Measurements from ENCODE around the gene GNAI3. TPM values are rescaled to one million over a fixed set of nuclear protein-coding genes. Genes with fewer than 3 reads are reported as not detected.

The GNAI3 gene
- polyA plus RNA-seq, 1 donor from 2014 or later: 10.6 TPM

DNA sequence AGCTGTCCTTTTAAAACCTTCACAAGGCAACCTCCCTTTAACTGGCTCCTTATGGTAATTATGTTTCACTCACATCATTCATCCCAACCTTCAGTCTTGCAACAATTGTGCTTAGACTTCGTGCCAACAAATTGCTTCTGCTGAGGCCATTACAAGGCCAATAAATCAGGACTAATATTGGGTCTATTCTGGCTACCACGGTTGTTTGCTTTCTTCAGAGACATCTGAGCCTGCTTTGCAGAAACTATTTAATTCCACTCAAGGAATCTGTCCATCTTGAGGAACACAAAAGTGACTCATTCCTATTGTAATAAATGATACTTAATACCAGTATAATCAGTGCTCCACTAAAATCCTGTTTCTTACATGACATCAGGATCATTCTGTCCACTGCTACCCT lies 104.9 kb downstream of the GNAI3 start:
- Histone ChIP-seq H3K9me2 (ENCODE audit: insufficient read depth, low read length) (no peaks in the 10 kb centered on the region), H3K27ac (ENCODE audit: low read length) (no peak overlapping the region), H3K36me3 (ENCODE audit: insufficient read depth, low read length) (no peaks in the 10 kb centered on the region), H3K9me3 (ENCODE audit: low read length) (no peaks in the 10 kb centered on the region), H3K4me3 (ENCODE audit: low read length) (no peak overlapping the region), H3K9ac (ENCODE audit: low read length) (no peak overlapping the region), H3K27me3 (ENCODE audit: insufficient read depth, low read depth, low read length) (no peaks in the 10 kb centered on the region), H3K79me2 (replicated peaks; ENCODE audit: insufficient read depth, low read length) (no peaks in the 10 kb centered on the region), H2AFZ (ENCODE audit: low read depth, low read length) (no peak overlapping the region), H3K4me2 (ENCODE audit: low read length) (no peak overlapping the region), H3F3A (ENCODE audit: insufficient read depth, low read length, poor library complexity, severe bottlenecking) (no peaks in the 10 kb centered on the region), H4K20me1 (ENCODE audit: insufficient read depth) (no peaks in the 10 kb centered on the region)
- TF ChIP-seq TAF1 (IDR thresholded peaks at IDR 0.05; ENCODE audit: low read depth) (no peak), POLR2AphosphoS5 (IDR thresholded peaks at IDR 0.05) (no peak), SMC3 (conservative IDR thresholded peaks at IDR 0.05; ENCODE audit: poor library complexity) (no peak), EZH2 (IDR thresholded peaks at IDR 0.05; ENCODE audit: borderline replicate concordance, insufficient read depth, low read length, poor library complexity, severe bottlenecking) (no peak), EP300 (conservative IDR thresholded peaks at IDR 0.05; ENCODE audit: poor library complexity, severe bottlenecking) (no peak), RAD21 (conservative IDR thresholded peaks at IDR 0.05) (no peak), MXI1 (conservative IDR thresholded peaks at IDR 0.05; ENCODE audit: poor library complexity, severe bottlenecking) (no peak)
- TF ChIP-seq, protein P1, sequence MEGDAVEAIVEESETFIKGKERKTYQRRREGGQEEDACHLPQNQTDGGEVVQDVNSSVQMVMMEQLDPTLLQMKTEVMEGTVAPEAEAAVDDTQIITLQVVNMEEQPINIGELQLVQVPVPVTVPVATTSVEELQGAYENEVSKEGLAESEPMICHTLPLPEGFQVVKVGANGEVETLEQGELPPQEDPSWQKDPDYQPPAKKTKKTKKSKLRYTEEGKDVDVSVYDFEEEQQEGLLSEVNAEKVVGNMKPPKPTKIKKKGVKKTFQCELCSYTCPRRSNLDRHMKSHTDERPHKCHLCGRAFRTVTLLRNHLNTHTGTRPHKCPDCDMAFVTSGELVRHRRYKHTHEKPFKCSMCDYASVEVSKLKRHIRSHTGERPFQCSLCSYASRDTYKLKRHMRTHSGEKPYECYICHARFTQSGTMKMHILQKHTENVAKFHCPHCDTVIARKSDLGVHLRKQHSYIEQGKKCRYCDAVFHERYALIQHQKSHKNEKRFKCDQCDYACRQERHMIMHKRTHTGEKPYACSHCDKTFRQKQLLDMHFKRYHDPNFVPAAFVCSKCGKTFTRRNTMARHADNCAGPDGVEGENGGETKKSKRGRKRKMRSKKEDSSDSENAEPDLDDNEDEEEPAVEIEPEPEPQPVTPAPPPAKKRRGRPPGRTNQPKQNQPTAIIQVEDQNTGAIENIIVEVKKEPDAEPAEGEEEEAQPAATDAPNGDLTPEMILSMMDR (IDR thresholded peaks at IDR 0.05; ENCODE audit: poor library complexity, severe bottlenecking): no peak
- TF ChIP-seq, protein P2, sequence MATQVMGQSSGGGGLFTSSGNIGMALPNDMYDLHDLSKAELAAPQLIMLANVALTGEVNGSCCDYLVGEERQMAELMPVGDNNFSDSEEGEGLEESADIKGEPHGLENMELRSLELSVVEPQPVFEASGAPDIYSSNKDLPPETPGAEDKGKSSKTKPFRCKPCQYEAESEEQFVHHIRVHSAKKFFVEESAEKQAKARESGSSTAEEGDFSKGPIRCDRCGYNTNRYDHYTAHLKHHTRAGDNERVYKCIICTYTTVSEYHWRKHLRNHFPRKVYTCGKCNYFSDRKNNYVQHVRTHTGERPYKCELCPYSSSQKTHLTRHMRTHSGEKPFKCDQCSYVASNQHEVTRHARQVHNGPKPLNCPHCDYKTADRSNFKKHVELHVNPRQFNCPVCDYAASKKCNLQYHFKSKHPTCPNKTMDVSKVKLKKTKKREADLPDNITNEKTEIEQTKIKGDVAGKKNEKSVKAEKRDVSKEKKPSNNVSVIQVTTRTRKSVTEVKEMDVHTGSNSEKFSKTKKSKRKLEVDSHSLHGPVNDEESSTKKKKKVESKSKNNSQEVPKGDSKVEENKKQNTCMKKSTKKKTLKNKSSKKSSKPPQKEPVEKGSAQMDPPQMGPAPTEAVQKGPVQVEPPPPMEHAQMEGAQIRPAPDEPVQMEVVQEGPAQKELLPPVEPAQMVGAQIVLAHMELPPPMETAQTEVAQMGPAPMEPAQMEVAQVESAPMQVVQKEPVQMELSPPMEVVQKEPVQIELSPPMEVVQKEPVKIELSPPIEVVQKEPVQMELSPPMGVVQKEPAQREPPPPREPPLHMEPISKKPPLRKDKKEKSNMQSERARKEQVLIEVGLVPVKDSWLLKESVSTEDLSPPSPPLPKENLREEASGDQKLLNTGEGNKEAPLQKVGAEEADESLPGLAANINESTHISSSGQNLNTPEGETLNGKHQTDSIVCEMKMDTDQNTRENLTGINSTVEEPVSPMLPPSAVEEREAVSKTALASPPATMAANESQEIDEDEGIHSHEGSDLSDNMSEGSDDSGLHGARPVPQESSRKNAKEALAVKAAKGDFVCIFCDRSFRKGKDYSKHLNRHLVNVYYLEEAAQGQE (IDR thresholded peaks at IDR 0.05; ENCODE audit: borderline replicate concordance): no peak

DNA sequence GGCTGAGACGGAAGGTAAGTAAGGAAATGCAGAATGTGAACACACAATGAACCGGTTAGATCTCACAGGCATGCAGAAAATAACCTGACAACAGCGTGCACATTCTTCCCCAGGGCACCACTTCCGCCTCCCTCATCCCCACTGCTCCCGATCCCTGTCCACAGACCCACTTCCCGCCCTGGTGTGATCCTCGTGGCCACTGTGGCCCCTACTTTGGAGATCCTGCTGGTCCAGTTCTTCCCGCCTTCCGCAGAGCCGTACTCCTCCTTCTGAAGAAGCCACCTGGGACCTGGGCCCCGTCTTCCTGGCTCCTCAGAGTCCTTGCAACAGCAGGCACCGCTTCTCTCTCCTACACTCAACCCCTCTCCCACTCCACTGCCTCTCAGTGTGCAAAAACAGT lies 106.1 kb downstream of the GNAI3 start:
- Histone ChIP-seq H4K20me1 (ENCODE audit: insufficient read depth) (no peaks in the 10 kb centered on the region), H2AFZ (ENCODE audit: low read depth, low read length) (no peak overlapping the region), H3K9me3 (ENCODE audit: low read length) (no peaks in the 10 kb centered on the region), H3K36me3 (ENCODE audit: insufficient read depth, low read length) (no peaks in the 10 kb centered on the region), H3K27me3 (ENCODE audit: insufficient read depth, low read depth, low read length) (no peaks in the 10 kb centered on the region), H3K4me2 (ENCODE audit: low read length) (no peak overlapping the region), H3F3A (ENCODE audit: insufficient read depth, low read length, poor library complexity, severe bottlenecking) (no peaks in the 10 kb centered on the region), H3K4me3 (ENCODE audit: low read length) (no peak overlapping the region), H3K79me2 (replicated peaks; ENCODE audit: insufficient read depth, low read length) (no peaks in the 10 kb centered on the region), H3K27ac (ENCODE audit: low read length) (no peak overlapping the region), H3K9ac (ENCODE audit: low read length) (no peak overlapping the region), H3K9me2 (ENCODE audit: insufficient read depth, low read length) (no peaks in the 10 kb centered on the region)
- TF ChIP-seq RAD21 (conservative IDR thresholded peaks at IDR 0.05): no peak
- no peak for TF ChIP-seq TAF1 (IDR thresholded peaks at IDR 0.05; ENCODE audit: low read depth)
- TF ChIP-seq SMC3 (conservative IDR thresholded peaks at IDR 0.05; ENCODE audit: poor library complexity): no peak
- TF ChIP-seq, protein P1 (IDR thresholded peaks at IDR 0.05; ENCODE audit: poor library complexity, severe bottlenecking): no peak
- no peak for TF ChIP-seq EP300 (conservative IDR thresholded peaks at IDR 0.05; ENCODE audit: poor library complexity, severe bottlenecking)
- no peak for TF ChIP-seq MXI1 (conservative IDR thresholded peaks at IDR 0.05; ENCODE audit: poor library complexity, severe bottlenecking)
- no peak for TF ChIP-seq POLR2AphosphoS5 (IDR thresholded peaks at IDR 0.05)

Data from neural cell (in vitro differentiated cells).